ENCODE measurements around the gene CCNY.
A peak's percentile ranks its signal among the peaks of the same experiment; 100 is the strongest.
"Not testable (repeated sequence)": the region's sequence is repeated elsewhere in the genome, so short reads cannot be mapped to it uniquely, and the experiment has no call there.

The CCNY gene

DNA sequence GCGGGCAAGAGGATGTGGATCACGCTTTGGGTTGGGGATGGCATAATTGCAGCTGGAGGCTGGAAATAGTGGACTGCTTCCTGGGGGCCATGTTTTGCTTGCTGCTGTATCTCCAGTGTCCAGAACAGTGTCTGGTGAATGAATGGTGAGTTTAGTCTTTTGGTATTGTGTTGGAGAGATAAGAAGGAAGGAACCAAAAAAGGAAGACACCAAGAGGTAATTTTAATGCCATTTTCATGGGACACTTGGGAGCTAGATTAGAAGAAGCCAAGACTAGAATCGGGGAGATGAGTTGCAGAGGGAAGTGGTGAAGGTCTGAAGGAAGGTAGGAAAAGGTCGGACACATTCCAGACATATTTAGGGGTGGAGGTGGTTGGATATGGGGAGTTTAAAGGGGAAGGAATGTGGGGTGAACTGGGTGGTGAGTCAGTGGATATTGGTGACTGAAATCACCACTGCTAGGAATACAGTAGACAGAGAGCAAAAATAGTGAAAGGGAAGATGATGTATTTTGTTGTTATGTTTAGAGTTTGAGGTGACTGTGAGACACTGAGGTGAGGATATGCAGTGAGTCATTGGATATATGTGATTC lies 76.7 kb downstream of the CCNY start:
- no peak for DNase-seq

DNA sequence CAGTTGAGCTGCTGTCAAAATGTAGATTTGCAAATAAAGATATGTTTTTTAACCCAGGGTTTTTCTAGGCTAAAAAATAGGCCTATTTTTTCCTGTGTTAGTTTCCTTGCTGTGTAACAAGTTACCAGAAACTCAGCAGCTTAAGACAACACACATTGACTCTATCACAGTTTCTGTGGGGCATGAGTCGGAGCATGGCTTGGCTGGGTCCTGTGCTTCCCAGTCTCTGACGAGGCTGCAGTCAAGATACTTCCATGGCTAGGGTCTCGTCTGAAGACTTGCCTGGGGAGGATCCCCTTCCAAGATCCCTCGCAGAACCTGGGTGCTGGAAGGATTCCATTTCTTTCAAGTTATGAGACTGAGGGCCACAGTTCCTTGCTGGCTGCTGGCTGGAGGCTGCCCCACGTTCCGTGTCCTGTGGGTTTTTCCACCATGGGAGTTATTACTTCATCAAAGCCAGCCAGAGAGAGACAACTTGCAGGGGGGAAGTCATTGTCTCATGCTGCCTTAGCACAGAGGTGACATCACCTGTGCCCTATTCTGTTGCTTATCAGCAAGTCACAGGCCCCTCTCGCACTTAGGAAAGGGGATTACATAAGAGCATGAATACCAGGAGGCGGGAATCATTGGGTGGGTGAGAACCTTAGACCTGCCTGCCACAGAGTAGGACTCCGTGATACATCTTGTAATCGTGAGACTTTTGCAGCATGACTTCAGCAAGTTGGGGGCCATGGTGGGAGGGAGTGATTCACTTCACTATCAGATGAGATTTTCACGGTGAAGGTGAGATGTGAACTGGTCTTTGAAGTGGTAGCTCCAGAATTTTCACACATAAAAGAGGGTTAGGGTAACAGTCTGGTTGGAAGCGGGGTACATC lies 77.9 kb downstream of the CCNY start:
- DNase-seq = no peak

DNA sequence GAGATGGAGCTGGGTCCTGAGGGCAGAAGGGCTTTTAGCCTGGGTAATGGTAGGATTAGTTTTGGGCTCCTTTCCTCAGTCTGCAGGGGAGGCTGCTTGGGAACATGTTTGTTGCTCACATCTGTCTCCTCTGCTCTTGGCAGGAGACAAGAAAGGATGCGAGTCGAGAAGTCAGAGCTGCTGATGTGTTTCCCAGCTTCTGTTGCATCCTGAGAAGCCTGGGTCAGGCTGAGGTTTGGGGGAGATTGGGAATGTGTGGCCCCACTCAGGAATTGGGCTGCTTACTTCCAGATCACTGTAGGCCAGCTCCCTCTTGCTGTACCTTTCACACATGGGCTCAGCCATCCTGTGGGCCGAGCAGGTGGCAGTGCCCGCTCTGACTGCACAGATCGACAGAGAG lies 79.2 kb downstream of the CCNY start:
- DNase-seq = no peak

DNA sequence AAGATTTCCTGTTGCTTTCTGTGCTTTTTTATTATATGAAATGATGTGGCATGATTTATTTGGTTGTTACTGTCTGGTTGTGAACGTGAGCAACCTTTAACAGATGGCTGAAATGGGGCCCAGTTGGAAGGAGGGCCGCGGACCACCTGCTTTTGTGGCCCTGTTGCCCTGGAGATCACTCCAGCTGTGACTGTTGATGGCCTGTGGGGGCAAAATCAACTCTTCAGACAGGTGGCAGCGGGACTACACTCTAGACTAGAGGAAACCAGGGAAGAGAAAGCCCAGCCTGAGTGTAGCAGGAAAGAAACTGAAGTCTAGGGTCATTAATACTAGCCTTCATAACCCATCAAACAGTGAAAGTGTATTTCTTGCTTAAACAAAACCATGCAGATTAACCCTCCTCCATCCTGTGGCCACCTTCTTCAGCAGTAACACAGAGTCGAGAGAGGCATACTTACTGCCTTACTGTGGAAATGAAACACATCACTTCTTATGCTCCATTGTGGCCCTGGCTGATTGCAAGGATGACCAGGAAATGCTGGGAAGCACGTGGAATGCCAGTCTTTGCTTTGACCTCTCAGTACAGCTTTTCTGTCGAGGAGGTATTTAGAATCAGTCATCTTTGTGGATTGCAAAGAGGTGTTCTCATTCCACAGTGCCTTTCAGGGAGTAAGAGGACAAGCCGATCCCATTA lies 80.5 kb downstream of the CCNY start:
- DNase-seq = no peak

DNA sequence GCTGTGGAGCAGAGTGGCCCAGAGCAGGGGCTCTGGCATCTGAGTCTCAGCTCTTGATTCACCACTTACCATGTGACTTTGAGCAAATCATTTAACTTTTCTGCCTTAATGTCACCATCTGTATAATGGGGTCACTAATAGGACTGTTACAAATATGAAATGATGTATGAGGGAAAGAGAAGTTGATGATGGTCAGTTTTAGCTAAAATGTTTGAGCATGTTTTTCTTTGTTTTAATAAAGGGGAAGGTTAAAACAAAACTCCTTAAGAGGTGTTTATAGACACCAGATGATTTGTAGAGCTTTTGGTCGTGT lies 81.0 kb downstream of the CCNY start:
- DNase-seq = no peak

DNA sequence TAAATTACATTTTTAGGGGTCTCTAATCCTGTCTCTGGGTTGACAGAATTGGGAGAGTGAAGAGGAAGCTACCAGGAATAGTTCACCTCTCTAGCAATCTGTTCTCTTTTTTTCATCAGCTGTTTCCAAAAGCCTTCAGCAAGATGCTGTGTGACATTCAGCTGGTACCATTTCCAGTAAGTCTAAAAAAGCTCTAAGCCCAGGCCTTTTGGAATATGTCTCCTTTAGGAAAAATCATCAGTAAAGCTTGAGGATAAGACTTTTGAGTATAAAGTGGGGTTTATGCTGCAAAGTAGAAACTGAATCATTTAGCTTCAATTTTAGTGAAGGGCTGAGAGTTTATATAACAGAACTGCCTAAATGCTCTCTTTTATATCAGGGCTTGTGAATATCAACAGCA lies 81.5 kb downstream of the CCNY start:
- no peak for DNase-seq

DNA sequence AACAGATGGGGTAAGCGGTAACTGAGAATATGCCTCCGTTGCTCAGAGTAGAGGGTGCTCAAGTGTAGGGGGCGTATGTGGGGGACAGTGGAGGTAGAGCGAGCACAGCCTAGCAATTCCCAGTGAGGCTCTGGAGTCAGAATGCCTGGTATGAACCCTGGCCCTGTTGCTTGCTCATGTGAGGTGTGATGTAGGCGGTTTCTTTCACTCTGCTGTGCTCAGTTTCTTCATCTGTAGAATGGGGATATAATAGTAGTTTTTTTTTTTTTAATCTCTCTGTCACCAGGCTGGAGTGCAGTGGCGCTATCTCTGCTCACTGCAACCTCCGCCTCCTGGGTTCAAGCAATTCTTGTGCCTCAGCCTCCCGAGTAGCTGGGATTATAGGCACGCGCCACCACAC lies 82.3 kb downstream of the CCNY start:
- DNase-seq = not testable (repeated sequence)

DNA sequence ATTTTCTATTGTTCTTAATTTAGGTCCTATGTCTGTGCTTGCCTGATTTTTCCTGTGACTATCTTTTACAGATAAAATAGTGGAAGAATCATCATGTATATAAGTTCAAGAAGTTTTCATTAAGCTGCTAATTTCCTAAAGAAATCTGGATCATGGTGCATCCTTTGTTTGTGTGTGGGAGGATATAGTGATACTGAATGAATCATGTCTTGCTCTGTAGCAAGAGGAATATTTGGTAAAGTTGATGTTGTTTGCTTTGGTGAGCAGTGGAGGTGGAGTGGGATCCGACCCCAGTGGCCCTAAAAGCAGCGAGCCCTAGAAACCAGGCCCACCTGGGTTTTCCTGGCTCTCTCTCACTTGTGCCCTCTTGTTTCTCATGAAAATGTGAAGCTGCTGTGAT lies 83.7 kb downstream of the CCNY start:
- DNase-seq = no peak

DNA sequence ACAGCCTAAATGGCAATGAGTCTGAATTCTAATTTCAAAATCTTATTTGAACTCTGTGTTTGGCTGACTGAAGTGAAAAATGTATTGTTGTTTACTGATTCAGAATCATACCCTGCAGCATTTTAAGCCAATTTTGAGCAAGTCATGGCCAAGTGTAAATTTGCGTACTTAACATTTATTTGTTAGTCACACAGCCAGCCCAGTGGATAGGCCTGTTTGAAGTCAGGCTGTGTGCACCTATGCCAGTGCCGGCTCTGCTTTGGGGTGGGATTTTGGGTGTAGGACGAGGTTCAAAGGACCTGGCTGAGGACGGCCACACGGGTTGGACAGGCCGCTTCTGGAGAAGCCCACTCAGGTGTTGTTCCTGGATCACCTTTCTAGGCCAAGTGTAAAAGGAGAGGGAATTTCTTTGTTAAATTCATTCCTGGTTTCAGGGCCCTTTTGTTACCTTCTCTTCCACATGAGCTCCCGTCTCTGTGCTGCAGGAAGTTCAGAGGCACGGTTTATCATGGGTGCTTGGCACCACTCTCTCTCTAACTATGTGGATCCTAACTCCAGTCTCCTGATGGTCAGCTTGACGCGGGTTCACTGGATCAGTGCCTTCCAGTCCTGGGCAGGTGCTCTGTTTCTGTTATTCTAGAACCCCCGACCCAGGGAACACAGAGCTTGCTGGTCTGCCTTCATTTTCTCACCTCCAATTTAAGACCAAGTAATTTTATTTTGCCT lies 84.7 kb downstream of the CCNY start:
- no peak for DNase-seq

DNA sequence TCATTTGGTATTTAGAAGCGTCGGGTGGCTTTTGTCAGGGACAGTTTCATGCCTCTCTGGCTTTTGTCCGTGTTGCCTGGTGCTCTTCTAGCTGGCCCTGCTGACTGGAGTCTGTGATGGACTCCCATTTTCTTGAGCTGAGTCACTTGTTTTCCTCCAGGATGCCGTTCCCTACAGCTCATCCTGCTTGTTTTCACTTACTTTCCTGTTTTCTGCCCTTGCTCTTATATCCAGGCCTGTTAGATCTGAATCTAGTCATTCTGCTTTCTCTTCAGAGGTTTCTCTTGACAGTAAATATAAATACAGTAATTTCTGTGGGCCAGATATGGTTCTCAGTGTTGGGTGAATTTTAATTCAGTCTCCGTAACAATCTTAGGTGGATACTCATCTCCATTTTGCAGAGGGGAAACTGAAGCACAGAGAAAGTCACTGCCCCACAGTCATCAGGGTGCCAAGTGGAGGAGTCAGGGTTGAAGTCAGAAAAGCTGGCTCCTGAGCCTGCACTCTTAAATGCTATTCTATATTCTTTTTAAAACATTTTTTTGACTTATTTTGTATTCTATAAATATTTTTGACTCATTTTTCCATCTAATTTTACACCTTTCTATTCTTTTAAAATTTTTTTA lies 85.4 kb downstream of the CCNY start:
- peak; percentile 61 for DNase-seq

DNA sequence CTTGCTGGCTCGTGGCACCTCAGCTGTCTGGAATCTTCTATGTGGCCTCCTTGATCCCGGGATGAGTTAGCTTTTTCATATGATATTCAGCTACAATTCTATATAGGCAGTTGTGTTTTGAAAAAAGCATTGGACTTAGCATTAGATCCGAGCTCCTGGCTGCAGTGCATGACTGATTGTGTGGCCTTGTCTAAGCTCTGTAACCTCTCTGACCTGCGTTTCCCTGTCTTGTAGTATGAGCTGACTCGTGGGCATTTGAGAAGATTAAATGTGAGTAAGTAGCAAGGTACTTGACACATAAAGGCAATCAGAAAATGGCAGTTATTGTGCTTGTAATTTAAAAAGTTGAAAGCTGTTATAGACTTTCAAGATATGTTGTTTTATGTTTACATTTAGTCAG lies 85.9 kb downstream of the CCNY start:
- no peak for DNase-seq

DNA sequence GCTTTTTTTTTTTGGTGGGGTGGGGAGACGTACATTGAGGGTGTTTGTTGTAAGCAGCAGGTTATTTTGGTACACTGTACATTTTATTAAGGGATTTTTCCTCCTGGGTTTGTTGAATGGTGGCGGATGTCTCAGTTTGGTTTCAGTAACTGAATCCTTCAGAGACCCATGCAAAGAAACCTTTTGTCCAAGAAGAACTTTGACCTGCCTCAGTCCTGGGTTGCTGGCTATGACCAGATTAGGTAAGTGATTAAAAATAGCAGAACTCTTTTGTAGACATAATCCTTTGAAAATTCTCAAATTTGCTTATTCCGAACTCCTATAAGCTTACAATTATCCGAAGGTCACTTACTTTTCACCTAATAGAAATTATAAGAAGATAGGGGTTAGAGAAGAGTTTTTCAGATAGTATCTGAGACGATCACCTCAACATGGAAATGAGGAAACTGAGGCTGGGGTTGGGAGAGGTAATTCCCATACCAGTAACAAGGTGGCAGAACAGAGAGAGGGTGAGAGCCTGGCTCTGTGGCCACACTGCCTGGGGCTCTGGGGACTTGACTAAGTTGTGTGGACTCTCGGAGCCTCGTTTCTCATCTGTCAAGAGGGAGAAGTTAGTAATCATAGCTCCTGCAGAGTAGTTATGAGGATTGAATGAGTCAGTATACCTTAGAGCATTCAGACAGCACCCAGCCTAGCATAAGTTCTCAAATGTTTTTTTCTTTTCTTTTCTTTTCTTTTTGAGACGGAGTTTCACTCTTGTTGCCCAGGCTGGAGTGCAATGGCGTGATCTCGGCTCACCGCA lies 87.4 kb downstream of the CCNY start:
- DNase-seq = no peak

DNA sequence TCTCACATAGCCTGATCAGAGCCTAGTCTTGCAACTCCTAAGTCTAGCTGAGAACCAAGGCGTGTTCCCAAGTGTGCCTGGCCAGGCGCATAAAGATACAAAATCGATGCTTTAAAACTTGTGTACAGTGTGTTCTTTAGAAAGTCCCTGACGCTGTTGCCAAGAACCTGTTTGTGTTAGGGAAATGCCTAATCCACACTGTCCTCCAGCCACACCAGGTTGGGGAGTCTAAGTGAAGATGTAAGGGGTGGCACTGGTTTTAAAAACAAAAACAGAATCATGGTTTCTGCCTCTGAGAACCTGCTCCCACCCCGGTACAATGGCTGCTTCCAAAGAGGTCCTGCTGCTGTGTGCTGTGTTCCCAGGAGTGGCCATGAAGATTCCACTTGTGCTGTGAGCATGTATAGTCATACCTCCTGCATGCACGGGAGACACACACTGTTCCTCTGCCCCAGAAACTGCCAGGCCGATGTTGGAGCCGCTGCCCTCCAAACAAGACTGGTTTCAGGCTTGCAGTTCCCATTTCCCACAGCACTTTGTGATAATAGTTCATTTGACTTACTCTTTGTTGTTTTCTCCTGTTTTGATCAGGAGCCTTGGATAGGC lies 88.5 kb downstream of the CCNY start:
- DNase-seq = no peak

DNA sequence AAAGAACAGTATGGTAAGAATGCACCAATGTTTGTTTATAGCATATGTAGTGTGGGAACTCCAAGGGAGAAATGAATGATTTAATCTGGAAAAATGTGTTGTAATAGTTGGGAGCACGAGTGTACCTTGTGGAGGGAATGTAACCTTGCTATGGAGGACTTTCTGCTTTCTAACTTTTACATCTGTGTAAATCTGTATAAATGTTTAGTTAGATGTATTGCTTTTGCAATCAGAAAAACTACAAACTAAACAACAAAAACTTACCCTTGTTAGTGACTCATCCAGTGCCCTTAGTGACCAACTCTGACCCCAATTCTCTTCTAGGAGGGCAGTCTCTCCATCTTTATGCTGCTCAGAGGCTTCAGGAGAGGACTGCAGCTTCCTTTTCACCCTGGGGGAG lies 89.3 kb downstream of the CCNY start:
- no peak for DNase-seq

DNA sequence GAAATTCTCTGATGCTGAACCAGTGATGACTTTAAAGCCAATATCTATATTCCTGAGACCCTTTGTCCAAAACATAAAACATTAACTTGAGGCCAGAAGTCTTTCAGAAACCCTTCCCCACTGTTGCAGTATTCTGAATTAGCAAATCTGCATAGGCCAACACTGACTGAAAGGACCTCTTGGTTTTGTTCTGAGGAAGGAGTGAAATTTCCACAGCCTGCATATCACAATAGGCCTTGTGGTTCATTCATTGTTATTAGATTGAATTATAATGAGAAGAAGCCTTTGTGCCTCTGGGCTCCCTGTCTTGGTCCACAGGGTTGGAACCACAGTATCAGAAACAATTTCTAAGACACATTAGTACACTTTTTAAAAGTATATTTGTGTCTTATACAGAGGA lies 90.3 kb downstream of the CCNY start:
- no peak for DNase-seq

DNA sequence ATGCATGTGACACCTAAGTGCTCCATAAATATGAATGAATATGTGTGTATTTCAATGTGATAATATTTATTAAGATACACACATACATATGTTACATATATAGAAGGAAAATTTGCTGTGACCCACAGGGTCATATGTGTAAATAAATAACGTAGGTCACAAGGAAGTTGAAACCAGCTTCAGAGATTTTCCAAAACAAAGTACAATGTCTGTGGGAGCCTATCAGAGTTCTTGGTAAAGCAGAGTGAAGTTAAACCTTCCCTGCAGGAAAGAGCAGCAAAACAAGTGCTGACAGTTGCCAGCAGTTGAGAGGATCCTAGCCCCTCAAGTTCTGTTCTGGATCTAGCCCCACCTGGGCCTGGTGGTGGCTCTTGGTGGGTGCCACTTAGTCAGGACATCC lies 91.2 kb downstream of the CCNY start:
- no peak for DNase-seq

DNA sequence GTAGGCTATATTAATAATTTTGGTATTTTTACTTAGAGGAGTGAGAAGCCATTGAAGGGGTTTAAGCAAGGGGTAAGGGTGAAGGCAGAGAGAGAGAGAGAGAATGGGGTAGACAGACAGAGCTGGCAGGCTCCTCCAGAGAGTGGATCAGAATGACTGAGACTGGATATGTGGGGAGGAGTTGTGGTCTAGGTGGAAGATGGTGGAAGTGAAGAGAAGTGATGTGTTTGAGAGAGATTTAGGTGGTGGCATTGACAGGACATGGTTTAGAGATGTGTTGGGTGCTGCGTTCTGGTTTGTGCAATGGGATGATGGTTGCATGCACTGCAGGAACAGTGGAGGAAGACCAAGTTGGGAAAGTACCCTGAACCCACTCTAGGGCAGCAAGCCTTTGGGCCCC lies 92.2 kb downstream of the CCNY start:
- DNase-seq = no peak

DNA sequence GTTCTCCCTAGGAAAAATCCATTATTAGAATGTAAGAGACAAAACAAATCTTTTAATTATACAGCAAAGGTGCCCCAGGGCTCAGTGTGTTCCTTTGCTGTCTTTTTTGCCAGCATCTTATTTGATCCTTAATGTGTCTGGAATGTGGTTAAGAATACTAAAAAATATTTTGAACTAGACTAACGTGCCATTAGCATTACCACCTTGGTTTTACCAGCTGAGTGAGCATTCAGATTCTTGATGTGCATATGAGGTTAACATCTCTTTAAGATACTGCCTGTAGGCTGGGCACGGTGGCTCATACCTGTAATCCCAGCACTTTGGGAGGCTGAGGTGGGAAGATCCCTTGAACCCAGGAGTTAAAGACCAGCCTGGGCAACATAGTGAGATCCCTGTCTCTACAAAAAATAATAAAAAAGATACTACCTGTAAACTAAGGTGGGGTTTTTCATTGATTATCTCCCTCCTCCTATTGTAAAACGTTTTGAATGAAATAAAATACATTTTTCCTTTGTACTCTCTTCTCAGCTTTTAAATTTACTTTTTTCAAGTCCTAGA lies 96.6 kb downstream of the CCNY start:
- DNase-seq = no peak

DNA sequence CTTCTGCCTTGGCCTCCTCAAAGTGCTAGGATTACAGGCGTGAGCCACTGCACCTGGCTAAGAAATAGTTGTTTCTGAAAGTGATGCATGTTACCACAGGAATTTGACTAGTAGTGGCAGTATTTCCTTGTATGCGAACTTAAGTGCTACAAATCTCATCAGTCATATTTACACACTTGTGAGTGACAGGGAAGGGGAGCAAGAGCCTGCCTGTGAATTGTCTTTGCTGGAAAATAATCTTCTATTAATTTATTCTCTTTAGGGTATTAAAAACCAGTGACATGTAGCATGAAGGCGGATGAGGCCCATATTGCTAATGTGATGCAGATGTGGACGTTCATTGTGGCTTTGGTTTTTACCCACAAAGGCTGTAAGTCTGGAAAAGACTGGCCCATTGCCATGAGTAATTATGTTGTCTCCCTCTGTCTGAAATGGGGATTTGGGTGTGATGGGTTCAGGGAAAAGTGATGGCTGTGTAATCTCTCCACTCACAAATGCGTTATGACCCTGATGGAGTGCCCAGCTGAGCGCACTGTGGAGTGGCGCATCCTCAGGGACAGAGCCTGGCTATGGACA lies 97.6 kb downstream of the CCNY start:
- no peak for DNase-seq

DNA sequence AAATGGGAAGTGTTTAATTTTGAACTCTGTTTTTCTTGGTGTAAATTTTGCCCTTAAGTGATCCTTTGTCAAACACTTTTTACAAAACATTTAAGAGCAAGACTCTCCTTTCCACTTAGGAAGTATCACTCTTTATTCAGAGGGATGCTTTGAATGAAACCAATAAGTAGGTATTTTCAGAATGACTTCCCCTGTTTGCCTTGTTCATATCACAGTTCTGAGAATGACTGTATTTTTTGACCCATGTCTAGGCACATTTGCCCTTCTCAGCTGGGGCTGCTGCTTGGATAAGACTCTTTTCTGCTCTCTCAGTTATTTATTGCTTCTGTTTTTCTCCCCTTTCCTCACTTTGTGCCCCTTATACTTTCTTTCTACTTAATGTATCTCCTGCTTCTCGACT lies 98.2 kb downstream of the CCNY start:
- no peak for DNase-seq

DNA sequence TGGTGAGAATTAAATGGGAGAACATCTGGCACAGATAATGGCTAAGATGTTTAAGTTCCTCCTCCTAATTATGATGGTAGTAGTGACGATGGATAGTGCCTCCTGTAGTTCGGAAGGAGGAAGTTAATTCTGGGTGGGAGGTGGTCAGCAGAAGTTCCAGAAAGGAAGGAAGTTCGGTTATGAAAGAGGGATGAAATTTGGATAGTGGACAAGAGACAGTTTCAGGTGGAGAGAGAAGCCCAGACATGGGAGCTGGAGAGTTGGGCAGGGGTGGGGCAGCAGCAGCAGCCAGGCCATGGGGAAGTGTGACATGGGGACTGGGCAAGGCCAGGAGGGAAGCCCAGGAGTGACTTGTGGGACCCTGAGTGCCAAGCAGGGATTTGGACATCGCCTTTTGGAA lies 99.5 kb downstream of the CCNY start:
- no peak for DNase-seq
